A549 (cell line): ENCODE data around the gene ZFC3H1.

Experiments
- BHLHE40 ChIP-seq: IDR thresholded peaks from 2 replicates; pipeline ENCODE4 v1.6.1; 2012; ENCODE audit warnings: low read depth, low read length, inconsistent platforms
- CEBPB ChIP-seq, 2 experiments: fragments of >200 bp in 1 of 2; sonication (Bioruptor Twin) in 1 of 2; formaldehyde crosslinking in 1 of 2; IDR thresholded peaks; 2 replicates each; pipeline ENCODE4 v1.6.1; 2012 to 2016
- CHD2 ChIP-seq: fragments of 150-350 bp; IDR thresholded peaks from 2 replicates; pipeline ENCODE4 v1.6.1; 2014; ENCODE audit warnings: low read length; ENCODE audit not compliant: partially characterized antibody
- CTCF ChIP-seq: fragments of >200 bp; sonication (Bioruptor Twin); formaldehyde crosslinking; IDR thresholded peaks from 3 replicates; pipeline ENCODE4 v1.5.1; 2016
- EP300 ChIP-seq, 2 experiments: fragments of >200 bp; sonication (Bioruptor Twin); formaldehyde crosslinking; IDR thresholded peaks; 2 replicates in 1 of 2; 3 replicates in 1 of 2; pipeline ENCODE4 v1.6.1; 2016 to 2017
- ESRRA ChIP-seq: fragments of 150-350 bp; IDR thresholded peaks from 2 replicates; pipeline ENCODE4 v1.6.1; 2014; ENCODE audit warnings: mild to moderate bottlenecking, low read length, borderline replicate concordance
- MAX ChIP-seq: IDR thresholded peaks from 2 replicates; pipeline ENCODE4 v1.6.1; 2012
- NPAS2 ChIP-seq: fragments of 250-450 bp; sonication (Bioruptor Pico); IDR thresholded peaks from 2 replicates; pipeline ENCODE4 v1.8.0; 2022; ENCODE audit warnings: mild to moderate bottlenecking, moderate library complexity, borderline replicate concordance
- NR3C1 ChIP-seq: fragments of >200 bp; sonication (Bioruptor Twin); formaldehyde crosslinking; IDR thresholded peaks from 3 replicates; pipeline ENCODE4 v1.6.1; 2017
- POLR2A ChIP-seq: IDR thresholded peaks from 2 replicates; pipeline ENCODE4 v1.6.1; 2012; ENCODE audit warnings: mild to moderate bottlenecking, low read length
- TF ChIP-seq, protein P1 (sequence below): fragments of 150-350 bp; IDR thresholded peaks from 2 replicates; pipeline ENCODE4 v1.6.1; 2014; ENCODE audit warnings: low read depth, mild to moderate bottlenecking, low read length

- TF ChIP-seq NPAS2 (CRISPR knock-in tag), result no peak
- TF ChIP-seq MAX, result no peak
- TF ChIP-seq POLR2A, result no peak
- no peak for TF ChIP-seq CEBPB (IDR thresholded peaks at IDR 0.05)
- no peak for TF ChIP-seq CTCF
- TF ChIP-seq BHLHE40, result no peak
- no peak for TF ChIP-seq EP300 (IDR thresholded peaks at IDR 0.05)
- no peak for TF ChIP-seq CHD2
- TF ChIP-seq, protein P1, sequence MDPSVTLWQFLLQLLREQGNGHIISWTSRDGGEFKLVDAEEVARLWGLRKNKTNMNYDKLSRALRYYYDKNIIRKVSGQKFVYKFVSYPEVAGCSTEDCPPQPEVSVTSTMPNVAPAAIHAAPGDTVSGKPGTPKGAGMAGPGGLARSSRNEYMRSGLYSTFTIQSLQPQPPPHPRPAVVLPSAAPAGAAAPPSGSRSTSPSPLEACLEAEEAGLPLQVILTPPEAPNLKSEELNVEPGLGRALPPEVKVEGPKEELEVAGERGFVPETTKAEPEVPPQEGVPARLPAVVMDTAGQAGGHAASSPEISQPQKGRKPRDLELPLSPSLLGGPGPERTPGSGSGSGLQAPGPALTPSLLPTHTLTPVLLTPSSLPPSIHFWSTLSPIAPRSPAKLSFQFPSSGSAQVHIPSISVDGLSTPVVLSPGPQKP, result no peak
- no peak for TF ChIP-seq ESRRA
- TF ChIP-seq NR3C1, result no peak
Observed at GRCh38 chr12:71661977-71662530, 1.6 kb downstream of the ZFC3H1 start.
